A549 treated with Mapracorat at 1 μM for 4 hours (cell line): Measurements from ENCODE around the gene ADH1C. TPM values are rescaled to one million over a fixed set of nuclear protein-coding genes. Genes with fewer than 3 reads are reported as not detected.

Experiments used
- total RNA-seq: library from RNA; stranded (reverse); fragments of 200-300 nt; extraction: Qiagen RNA extraction; gene quantifications from 5 replicates; pipeline ENCODE4 v1.2.3, GENCODE V29; 2022

Gene ADH1C
- not detected in 5 replicates for total RNA-seq

GRCh38 chr4:99352602-99353537 is at the start of gene ADH1C:
Gene ADH1C, minus strand, starts transcription at chr4:99352746. Its CDS starts 71 bp downstream, at chr4:99352675.

GRCh38 chr4:99321241-99322191 is 31.0 kb downstream of the ADH1C start, which contains the start of gene ADH1B:
Gene ADH1B, minus strand, starts transcription at chr4:99321401. Its CDS starts 70 bp downstream, at chr4:99321331.

GRCh38 chr4:99290848-99291786 is 61.4 kb downstream of the ADH1C start, which contains the start of gene ADH1A:
Gene ADH1A, minus strand, starts transcription at chr4:99290985. Its CDS starts 71 bp downstream, at chr4:99290914.

Other genes starting within 250 kb of the ADH1C start
- gene ADH4, start 208.4 kb downstream of the ADH1C start, total RNA-seq = not detected in 5 replicates
- gene ADH6, start 133.5 kb downstream of the ADH1C start, total RNA-seq = not detected in 5 replicates
- not detected in 5 replicates for gene ADH1A, start 61.8 kb downstream of the ADH1C start, total RNA-seq
- gene ADH1B, start 31.3 kb downstream of the ADH1C start, total RNA-seq = not detected in 5 replicates
- gene ADH7, start 82.6 kb upstream of the ADH1C start, total RNA-seq = not detected in 5 replicates
- not detected in 5 replicates for gene C4orf17, start 158.3 kb upstream of the ADH1C start, total RNA-seq
- gene TRMT10A, start 211.3 kb upstream of the ADH1C start, total RNA-seq = 2.9 to 5.2 TPM (median 3.7 TPM) in 5 replicates
- gene MTTP, start 222.1 kb upstream of the ADH1C start, total RNA-seq = not detected in 5 replicates